ENCODE measurements around the gene KLHDC4. TPM values are rescaled to one million over a fixed set of nuclear protein-coding genes. Genes with fewer than 3 reads are reported as not detected.
A peak's percentile ranks its signal among the peaks of the same experiment; 100 is the strongest.

Gene KLHDC4
- total RNA-seq, 1 experiment from 2014 or later, result 28.7 TPM

- no peak for DNase-seq (ENCODE audit: low read depth)
Measured at GRCh38 chr16:87662254-87663204, 103.3 kb downstream of the KLHDC4 start.

GRCh38 chr16:87661561-87661960 is 104.2 kb downstream of the KLHDC4 start:
- peak; percentile 15 for DNase-seq (ENCODE audit: low read depth)

- DNase-seq (ENCODE audit: low read depth), result no peak
Measured at GRCh38 chr16:87658564-87659225, 107.1 kb downstream of the KLHDC4 start.

Other genes starting within 250 kb of the KLHDC4 start
- not detected in 2 replicates for gene JPH3, start 163.5 kb downstream of the KLHDC4 start, total RNA-seq (2014; rRNA removed; shearing (Covaris generic))
- 112 and 136 TPM in 2 replicates for gene SLC7A5, start 103.5 kb upstream of the KLHDC4 start, total RNA-seq (2014; rRNA removed; shearing (Covaris generic))
- gene CA5A, start 170.5 kb upstream of the KLHDC4 start, total RNA-seq (2014; rRNA removed; shearing (Covaris generic)), result not detected in 2 replicates
- gene BANP, start 185.4 kb upstream of the KLHDC4 start, total RNA-seq (2014; rRNA removed; shearing (Covaris generic)), result 21.5 and 24.9 TPM in 2 replicates

All from HT1080 (cell line).